NT2/D1 (cell line): Measurements from ENCODE around the gene TSSK3.

Experiments used
- DNase-seq: peaks from one replicate; pipeline ENCODE4 v3.0.0-alpha.2; 2011; ENCODE audit warnings: low read depth, low spot score
- H3K27me3 ChIP-seq: 2 replicates; pipeline ENCODE4 v1.6.0; 2011; ENCODE audit warnings: mild to moderate bottlenecking; ENCODE audit not compliant: insufficient read length, insufficient read depth
- H3K36me3 ChIP-seq: 2 replicates; pipeline ENCODE4 v1.6.1; 2011; ENCODE audit warnings: mild to moderate bottlenecking, low read length, mixed read lengths; ENCODE audit not compliant: insufficient read depth, insufficient read length
- H3K4me1 ChIP-seq: 2 replicates; pipeline ENCODE4 v1.5.1; 2011; ENCODE audit not compliant: insufficient read depth, insufficient read length
- H3K4me3 ChIP-seq: 2 replicates; pipeline ENCODE4 v1.5.1; 2011; ENCODE audit warnings: low read depth; ENCODE audit not compliant: insufficient read length
- H3K9ac ChIP-seq: 2 replicates; pipeline ENCODE4 v1.6.0; 2011; ENCODE audit warnings: low read depth; ENCODE audit not compliant: insufficient read length
- H3K9me3 ChIP-seq: 2 replicates; pipeline ENCODE4 v1.5.1; 2011; ENCODE audit warnings: mild to moderate bottlenecking, low read length; ENCODE audit not compliant: insufficient read depth
- SUZ12 ChIP-seq: IDR thresholded peaks from 2 replicates; pipeline ENCODE4 v1.6.1; 2011; ENCODE audit not compliant: insufficient read length, insufficient read depth; ENCODE audit errors: extremely low read depth
- YY1 ChIP-seq: IDR thresholded peaks from 2 replicates; pipeline ENCODE4 v1.6.1; 2011; ENCODE audit not compliant: insufficient read length, insufficient read depth
- ZNF274 ChIP-seq: IDR thresholded peaks from 2 replicates; pipeline ENCODE4 v1.6.1; 2011; ENCODE audit warnings: mild to moderate bottlenecking, low read depth, low read length

TSSK3 gene

DNA sequence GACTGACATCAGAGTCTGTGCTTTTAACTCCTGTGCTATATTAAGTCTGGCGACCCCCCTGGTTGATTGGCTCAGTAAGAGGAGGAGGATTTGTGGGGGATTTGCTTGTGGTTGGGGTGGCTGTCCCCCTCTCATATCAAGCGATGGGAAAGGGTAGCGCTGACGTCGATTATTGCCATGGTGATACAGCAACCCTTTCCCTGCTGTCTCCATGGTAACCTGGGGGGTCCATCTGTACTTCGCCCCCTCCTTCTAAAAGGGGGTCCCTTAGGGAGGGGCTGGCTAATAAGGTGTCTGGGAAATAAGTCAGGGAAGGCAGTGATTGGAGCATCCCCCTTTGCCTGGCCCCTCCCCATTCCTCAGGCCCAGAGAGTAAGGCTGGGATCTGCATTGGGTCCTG is 4.7 kb upstream of the TSSK3 start:
- no peak overlapping the region for H3K4me3 ChIP-seq
- H3K9me3 ChIP-seq: no peaks in the 10 kb centered on the region
- peaks cover 5% of the 10 kb centered on the region for H3K27me3 ChIP-seq
- H3K9ac ChIP-seq: no peak overlapping the region
- no peak for DNase-seq
- TF ChIP-seq YY1: no peak
- no peak for TF ChIP-seq SUZ12
- no peak for TF ChIP-seq ZNF274
- H3K4me1 ChIP-seq: peaks cover 22% of the 10 kb centered on the region
- peaks cover 38% of the 10 kb centered on the region for H3K36me3 ChIP-seq

DNA sequence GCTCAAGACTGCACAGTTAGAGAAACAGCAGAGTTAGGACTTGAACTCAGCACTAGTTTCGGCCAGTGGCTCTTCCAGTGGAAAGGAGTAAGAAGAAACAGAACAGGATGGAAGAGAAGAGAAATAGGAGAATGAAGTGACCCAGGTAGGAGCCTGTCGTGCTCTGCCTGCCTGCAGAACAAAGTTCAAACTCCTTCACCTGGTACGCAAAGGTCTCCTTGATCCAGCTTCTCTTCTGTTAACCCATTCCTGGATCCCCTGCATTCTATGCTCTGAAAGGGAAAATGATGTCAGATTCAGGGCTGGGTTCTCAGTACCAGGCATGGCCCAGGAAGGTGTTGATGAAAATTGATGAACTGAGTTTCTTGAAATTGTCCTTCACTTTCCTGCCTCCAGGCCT is 3.9 kb upstream of the TSSK3 start:
- no peak for DNase-seq
- no peak overlapping the region for H3K9ac ChIP-seq
- H3K4me3 ChIP-seq: no peak overlapping the region
- H3K27me3 ChIP-seq: peaks cover 5% of the 10 kb centered on the region
- H3K9me3 ChIP-seq: no peaks in the 10 kb centered on the region
- peaks cover 20% of the 10 kb centered on the region for H3K4me1 ChIP-seq
- TF ChIP-seq YY1: no peak
- TF ChIP-seq ZNF274: no peak
- TF ChIP-seq SUZ12: no peak
- H3K36me3 ChIP-seq: peaks cover 46% of the 10 kb centered on the region

GRCh38 chr1:32361308-32361673 is 1.0 kb upstream of the TSSK3 start:
- peak overlapping the region; percentile 46 for H3K9ac ChIP-seq
- H3K4me1 ChIP-seq: peaks cover 13% of the 10 kb centered on the region
- H3K9me3 ChIP-seq: no peaks in the 10 kb centered on the region
- peaks cover 53% of the 10 kb centered on the region for H3K36me3 ChIP-seq
- peaks cover 5% of the 10 kb centered on the region for H3K27me3 ChIP-seq
- peak overlapping the region; percentile 6 for H3K4me3 ChIP-seq
- no peak for DNase-seq
- TF ChIP-seq YY1: no peak
- no peak for TF ChIP-seq ZNF274
- no peak for TF ChIP-seq SUZ12

DNA sequence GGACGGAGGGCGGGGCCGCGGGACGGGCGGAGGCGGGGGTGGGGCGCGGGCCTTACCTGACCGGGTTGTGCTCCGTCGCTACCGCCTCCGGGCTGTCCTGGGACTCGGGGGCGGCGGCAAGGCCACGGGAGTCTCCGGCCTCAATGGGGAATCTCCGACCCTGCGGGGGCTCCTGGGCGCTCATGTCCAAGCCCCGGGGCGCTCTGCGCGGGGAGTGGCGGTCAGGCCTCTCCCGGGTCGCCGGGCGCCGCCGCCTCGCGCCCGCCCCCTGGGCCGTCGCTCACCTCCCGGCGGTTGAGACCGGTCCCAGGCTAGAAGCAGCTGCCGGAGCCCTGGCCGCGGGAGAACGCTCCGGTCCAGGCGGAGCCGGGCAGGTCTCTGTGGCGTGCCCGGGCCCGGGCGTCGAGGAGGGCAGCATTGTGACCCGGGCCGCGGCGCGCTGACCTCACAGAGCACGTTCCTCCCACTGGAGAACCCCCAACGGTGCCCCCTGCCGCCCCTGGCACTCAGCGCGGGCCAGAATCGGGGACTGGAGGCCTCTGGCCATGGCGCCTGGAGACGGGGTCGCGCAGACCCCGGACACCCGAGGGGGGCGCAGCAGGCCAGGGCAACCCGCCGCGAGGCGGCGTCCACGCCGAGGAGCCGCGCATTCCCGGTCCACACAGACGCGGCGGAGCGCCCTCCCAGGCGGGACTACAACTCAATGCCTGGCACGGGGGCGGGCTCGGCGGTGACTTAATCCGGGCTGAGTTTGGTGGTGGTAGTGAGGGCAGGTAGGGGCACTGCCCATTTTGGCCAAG is 465 bp upstream of the TSSK3 start:
- TF ChIP-seq SUZ12 (no peak), ZNF274 (no peak), YY1 (no peak)
- peaks cover 16% of the 10 kb centered on the region for H3K4me1 ChIP-seq
- peak; percentile 30 for DNase-seq
- peaks cover 59% of the 10 kb centered on the region for H3K36me3 ChIP-seq
- peak overlapping the region; percentile 51 for H3K4me3 ChIP-seq
- peak overlapping the region; percentile 91 for H3K9ac ChIP-seq
- no peaks in the 10 kb centered on the region for H3K9me3 ChIP-seq
- H3K27me3 ChIP-seq: peaks cover 5% of the 10 kb centered on the region

DNA sequence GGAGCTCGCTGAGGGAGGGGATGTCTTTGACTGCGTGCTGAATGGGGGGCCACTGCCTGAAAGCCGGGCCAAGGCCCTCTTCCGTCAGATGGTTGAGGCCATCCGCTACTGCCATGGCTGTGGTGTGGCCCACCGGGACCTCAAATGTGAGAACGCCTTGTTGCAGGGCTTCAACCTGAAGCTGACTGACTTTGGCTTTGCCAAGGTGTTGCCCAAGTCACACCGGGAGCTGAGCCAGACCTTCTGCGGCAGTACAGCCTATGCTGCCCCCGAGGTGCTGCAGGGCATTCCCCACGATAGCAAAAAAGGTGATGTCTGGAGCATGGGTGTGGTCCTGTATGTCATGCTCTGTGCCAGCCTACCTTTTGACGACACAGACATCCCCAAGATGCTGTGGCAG is 1.4 kb downstream of the TSSK3 start:
- no peak for DNase-seq
- no peak overlapping the region for H3K4me3 ChIP-seq
- peaks cover 19% of the 10 kb centered on the region for H3K4me1 ChIP-seq
- H3K9ac ChIP-seq: no peak overlapping the region
- H3K36me3 ChIP-seq: peaks cover 67% of the 10 kb centered on the region
- no peaks in the 10 kb centered on the region for H3K9me3 ChIP-seq
- H3K27me3 ChIP-seq: peaks cover 5% of the 10 kb centered on the region
- TF ChIP-seq SUZ12: no peak
- TF ChIP-seq ZNF274: no peak
- no peak for TF ChIP-seq YY1

DNA sequence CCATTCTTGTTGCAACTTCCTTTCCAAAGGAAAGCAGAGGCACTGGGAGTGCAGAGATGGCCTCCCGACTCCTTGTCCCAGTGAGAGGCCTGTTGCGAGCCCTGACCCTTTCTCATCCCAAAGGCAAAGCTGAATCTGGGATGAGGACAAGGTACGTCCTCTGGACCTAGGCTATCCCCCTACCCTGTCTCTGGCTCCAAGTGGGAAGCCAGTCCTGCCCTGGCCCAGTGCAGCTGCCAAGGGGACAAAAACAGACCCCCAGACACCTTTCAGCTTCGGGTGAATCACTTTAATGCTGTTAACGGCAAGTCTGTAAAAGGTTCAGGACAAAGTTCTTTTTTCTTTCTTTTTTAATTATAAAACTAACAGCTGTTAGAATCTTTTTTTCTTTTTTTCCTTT is 2.5 kb downstream of the TSSK3 start:
- no peak overlapping the region for H3K9ac ChIP-seq
- DNase-seq: no peak
- peaks cover 5% of the 10 kb centered on the region for H3K27me3 ChIP-seq
- H3K36me3 ChIP-seq: peaks cover 76% of the 10 kb centered on the region
- peaks cover 19% of the 10 kb centered on the region for H3K4me1 ChIP-seq
- no peak for TF ChIP-seq ZNF274
- TF ChIP-seq YY1: no peak
- no peak for TF ChIP-seq SUZ12
- no peaks in the 10 kb centered on the region for H3K9me3 ChIP-seq
- no peak overlapping the region for H3K4me3 ChIP-seq

DNA sequence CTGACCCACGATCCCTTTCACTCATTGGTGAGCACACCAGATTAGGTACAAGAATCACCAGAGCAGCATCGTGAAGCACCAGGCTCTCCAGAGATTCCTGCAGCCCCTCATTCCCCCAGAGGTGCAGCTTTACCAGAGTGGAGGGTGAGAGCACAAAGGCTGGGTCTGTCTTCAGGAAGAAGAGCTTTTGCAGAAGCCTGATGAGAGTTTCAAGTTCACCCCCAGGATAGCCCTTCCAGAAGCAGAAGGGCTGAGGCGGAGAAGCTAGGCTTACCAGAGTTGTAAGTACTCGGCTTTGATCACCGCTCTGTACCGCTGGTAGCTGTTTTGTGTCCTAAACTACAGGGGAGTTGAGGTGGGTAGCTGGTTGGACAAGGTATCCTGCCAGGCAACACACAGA is 3.1 kb downstream of the TSSK3 start:
- no peak for DNase-seq
- Histone ChIP-seq H3K4me1 (peaks cover 19% of the 10 kb centered on the region), H3K36me3 (peaks cover 79% of the 10 kb centered on the region), H3K4me3 (no peak overlapping the region), H3K27me3 (peaks cover 5% of the 10 kb centered on the region), H3K9ac (no peak overlapping the region), H3K9me3 (no peaks in the 10 kb centered on the region)
- no peak for TF ChIP-seq SUZ12
- TF ChIP-seq ZNF274: no peak
- no peak for TF ChIP-seq YY1
